Ovary (tissue), 9 donors: Measurements from ENCODE around the gene CDC42. TPM values are rescaled to one million over a fixed set of nuclear protein-coding genes. Genes with fewer than 3 reads are reported as not detected.

Experiments used
- DNase-seq, 5 donors: peaks; one replicate each; pipeline ENCODE4 v3.0.0-alpha.2; 2019 to 2020
- H3K27ac ChIP-seq, 2 donors: fragments of 200-600 bp; one replicate each; pipeline versions ENCODE4 v1.5.1 to v1.8.0; 2019 to 2022
- H3K27me3 ChIP-seq: fragments of 200-600 bp; one replicate; pipeline ENCODE4 v1.8.0; 2022
- H3K36me3 ChIP-seq: fragments of 200-600 bp; sonication (generic); one replicate; pipeline ENCODE4 v1.5.1; 2019
- H3K4me1 ChIP-seq: one replicate; pipeline ENCODE4 v1.8.1; 2013; ENCODE audit warnings: mild to moderate bottlenecking, moderate library complexity; ENCODE audit not compliant: insufficient read depth
- H3K4me3 ChIP-seq: fragments of 200-600 bp; sonication (generic); one replicate; pipeline ENCODE4 v1.5.1; 2017
- H3K9me3 ChIP-seq, 2 donors: fragments of 200-600 bp in 1 of 2; sonication (generic) in 1 of 2; one replicate each; pipeline versions ENCODE4 v1.5.1 to v1.8.1; 2013 to 2019; ENCODE audit warnings: mild to moderate bottlenecking in 1 of 2, moderate library complexity in 1 of 2
- CTCF ChIP-seq, 3 donors: fragments of 450-650 bp in 2 of 3; fragments of 200-600 bp in 1 of 3; IDR thresholded peaks; one replicate each; pipeline versions ENCODE4 v1.5.1 to v1.8.0; 2016 to 2022; ENCODE audit warnings: antibody characterized with exemption in 3 of 3, mild to moderate bottlenecking in 1 of 3
- EP300 ChIP-seq: sonication (generic); formaldehyde crosslinking; IDR thresholded peaks from one replicate; pipeline ENCODE4 v1.6.1; 2017; ENCODE audit warnings: antibody characterized with exemption
- POLR2A ChIP-seq: fragments of 450-650 bp; IDR thresholded peaks from one replicate; pipeline ENCODE4 v1.6.1; 2017; ENCODE audit warnings: antibody characterized with exemption, mild to moderate bottlenecking, moderate library complexity
- WGBS, 3 donors: extraction: QIAGEN DNeasy Blood & Tissue Kit in 1 of 3; methylation state at CpG; one replicate each; pipeline versions ENCODE4 v1.1.5 to v1.1.7; 2013 to 2017; 5-methylcytosine and 5-hydroxymethylcytosine counted together
- intact Hi-C, 4 donors: fragments of 100-400 bp; cut with DNase I; formaldehyde crosslinking; loops; one replicate each; pipeline versions ENCODE4 v1.11.0 to v1.15.1; 2022 to 2023
- polyA plus RNA-seq, 2 donors: library from polyadenylated mRNA; stranded (reverse); fragments of 200-250 nt in 1 of 2; fragments of 350-450 nt in 1 of 2; fragmentation: Illumina TruSeq in 1 of 2; extraction: RNeasy Lipid Tissue Mini Kit (QIAGEN cat#74804) in 1 of 2; gene quantifications; one replicate each; pipeline ENCODE4 v1.2.3, GENCODE V29; 2013 to 2014
- total RNA-seq, 7 donors: library from RNA; depleted of rRNA in 2 of 7; stranded (reverse); fragments of >200 nt in 2 of 7; fragmentation: NEBNext Ultra II Directional in 3 of 7; extraction: Animal tissue kit (Norgen Biotek cat#: 25700) in 3 of 7; gene quantifications; one replicate each; pipeline versions ENCODE4 v1.1.0 to v1.2.4, GENCODE V29; 2016 to 2023
- donor health status: DM: no; HTN: no; CAD: no; lungs with moderate emphysema.
- donor health status: DM: no; HTN: no; CAD: no.
- donor health status: Bipolar disorder and iron deficiency.
- donor health status: DM: yes; HTN: yes; CAD: no.
- donor health status: DM: no; HTN: no; CAD: no.
- donor health status: DM: yes; HTN: yes; CAD: no.

CDC42 gene
- total and polyA plus RNA-seq, 9 donors, result 111 to 238 (median 200) TPM

- intact Hi-C loops, result no loop called here
- peak overlapping the region; percentile 95 for H3K4me3 ChIP-seq
Measured at GRCh38 chr1:22053861-22054770, 1.6 kb downstream of the CDC42 start.

GRCh38 chr1:22055463-22055862 is 3.0 kb downstream of the CDC42 start:
- Histone ChIP-seq H3K4me1 (peaks cover 13% of the 10 kb centered on the region), H3K27ac (no peak overlapping the region), H3K27me3 (no peaks in the 10 kb centered on the region), H3K4me3 (no peak overlapping the region), H3K9me3 (no peaks in the 10 kb centered on the region), H3K36me3 (no peaks in the 10 kb centered on the region)
- no peak for DNase-seq
- 40 to 46% (median 43%) methylated on average over 6 of the region's 6 CpGs for WGBS, 3 donors
- TF ChIP-seq CTCF (IDR thresholded peaks at IDR 0.05) (no peak), POLR2A (no peak), EP300 (no peak)
- intact Hi-C loops, result no loop called here

More at GRCh38 chr1:22053861-22054770, 1.6 kb downstream of the CDC42 start:
- peak in 1 of 5 donors; percentile 34 for DNase-seq
- TF ChIP-seq CTCF (IDR thresholded peaks at IDR 0.05), result no peak
- TF ChIP-seq EP300, result no peak
- TF ChIP-seq POLR2A, result no peak
- no peaks in the 10 kb centered on the region for H3K27me3 ChIP-seq
- no peaks in the 10 kb centered on the region for H3K9me3 ChIP-seq
- peaks cover 13% of the 10 kb centered on the region for H3K4me1 ChIP-seq
- WGBS, 3 donors, result 38 to 45% (median 41%) methylated on average over 19 of the region's 19 CpGs
- peak overlapping the region; percentile 100 for H3K27ac ChIP-seq
- no peaks in the 10 kb centered on the region for H3K36me3 ChIP-seq

GRCh38 chr1:22056043-22056442 is 3.5 kb downstream of the CDC42 start:
- H3K4me1 ChIP-seq, result peaks cover 13% of the 10 kb centered on the region
- no peaks in the 10 kb centered on the region for H3K9me3 ChIP-seq
- no peaks in the 10 kb centered on the region for H3K36me3 ChIP-seq
- TF ChIP-seq EP300, result no peak
- H3K27ac ChIP-seq, result no peak overlapping the region
- DNase-seq, result no peak
- no peak overlapping the region for H3K4me3 ChIP-seq
- intact Hi-C loops, result no loop called here
- H3K27me3 ChIP-seq, result no peaks in the 10 kb centered on the region
- WGBS, 3 donors, result 0 to 6% (median 3%) methylated on average over 1 of the region's 1 CpG

GRCh38 chr1:22056936-22057335 is 4.4 kb downstream of the CDC42 start:
- Histone ChIP-seq H3K27ac (no peak overlapping the region), H3K9me3 (no peaks in the 10 kb centered on the region), H3K4me3 (no peak overlapping the region), H3K27me3 (no peaks in the 10 kb centered on the region), H3K4me1 (peaks cover 16% of the 10 kb centered on the region), H3K36me3 (no peaks in the 10 kb centered on the region)
- WGBS, 3 donors, result 52 to 58% (median 56%) methylated on average over 2 of the region's 2 CpGs
- no peak for TF ChIP-seq POLR2A
- no peak for TF ChIP-seq CTCF (IDR thresholded peaks at IDR 0.05)
- no peak for TF ChIP-seq EP300
- intact Hi-C loops, result no loop called here
- no peak for DNase-seq

GRCh38 chr1:22057861-22058260 is 5.4 kb downstream of the CDC42 start:
- DNase-seq, result no peak
- intact Hi-C loops, result no loop called here
- Histone ChIP-seq H3K36me3 (no peaks in the 10 kb centered on the region), H3K27me3 (no peaks in the 10 kb centered on the region), H3K4me3 (no peak overlapping the region), H3K4me1 (peaks cover 18% of the 10 kb centered on the region), H3K27ac (no peak overlapping the region), H3K9me3 (no peaks in the 10 kb centered on the region)
- TF ChIP-seq CTCF (IDR thresholded peaks at IDR 0.05), result no peak
- no peak for TF ChIP-seq POLR2A
- no peak for TF ChIP-seq EP300
- 82 to 86% (median 85%) methylated on average over 10 of the region's 10 CpGs for WGBS, 3 donors
